HepG2 (cell line): Measurements from ENCODE around the gene MVK. TPM values are rescaled to one million over a fixed set of nuclear protein-coding genes. Genes with fewer than 3 reads are reported as not detected.

Experiments used
- ARID5B ChIP-seq: IDR thresholded peaks from 2 replicates; pipeline ENCODE4 v1.4.0; 2020; ENCODE audit warnings: mild to moderate bottlenecking, missing genetic modification reagents
- BATF2 ChIP-seq: sonication (generic); formaldehyde crosslinking; IDR thresholded peaks from 2 replicates; pipeline ENCODE4 v1.8.0; 2022; ENCODE audit warnings: mild to moderate bottlenecking, missing genetic modification reagents, moderate library complexity
- CBX5 ChIP-seq: sonication (generic); formaldehyde crosslinking; IDR thresholded peaks from 2 replicates; pipeline ENCODE4 v1.4.0; 2020; ENCODE audit warnings: missing genetic modification reagents, borderline replicate concordance
- CERS6 ChIP-seq: sonication (generic); formaldehyde crosslinking; IDR thresholded peaks from 2 replicates; pipeline ENCODE4 v1.5.0; 2020; ENCODE audit warnings: missing genetic modification reagents
- DPF2 ChIP-seq: sonication (generic); formaldehyde crosslinking; IDR thresholded peaks from 2 replicates; pipeline ENCODE4 v1.4.0; 2020; ENCODE audit warnings: mild to moderate bottlenecking, low read depth, missing genetic modification reagents, borderline replicate concordance
- HOXA3 ChIP-seq: sonication (generic); formaldehyde crosslinking; IDR thresholded peaks from 2 replicates; pipeline ENCODE4 v1.5.0; 2020; ENCODE audit warnings: missing genetic modification reagents
- KDM6A ChIP-seq: IDR thresholded peaks from 2 replicates; pipeline ENCODE4 v1.6.1; 2016; ENCODE audit warnings: low read depth
- RCOR2 ChIP-seq: IDR thresholded peaks from 2 replicates; pipeline ENCODE4 v1.6.1; 2016; ENCODE audit warnings: missing biosample characterization, missing genetic modification reagents
- SIX1 ChIP-seq: sonication (generic); formaldehyde crosslinking; IDR thresholded peaks from 2 replicates; pipeline ENCODE4 v1.4.0; 2020; ENCODE audit warnings: missing genetic modification reagents, borderline replicate concordance
- ZBTB25 ChIP-seq: IDR thresholded peaks from 2 replicates; pipeline ENCODE4 v1.6.1; 2018; ENCODE audit warnings: missing genetic modification reagents
- ZNF142 ChIP-seq: sonication (generic); formaldehyde crosslinking; IDR thresholded peaks from 2 replicates; pipeline ENCODE4 v1.4.0; 2020; ENCODE audit warnings: missing genetic modification reagents
- ZNF260 ChIP-seq: sonication (generic); formaldehyde crosslinking; IDR thresholded peaks from 2 replicates; pipeline ENCODE4 v1.4.0; 2020; ENCODE audit warnings: missing genetic modification reagents, low read depth, mild to moderate bottlenecking, borderline replicate concordance
- polyA plus RNA-seq, 8 experiments: library from polyadenylated mRNA; depleted of rRNA in 3 of 8; stranded (reverse) in 7 of 8; unstranded in 1 of 8; fragments of >200 nt; fragmentation: Illumina TruSeq in 4 of 8; extraction: Trizol in 4 of 8; gene quantifications; 2 replicates each; pipeline versions ENCODE4 v1.2.1 to v1.2.3, GENCODE V29; 2011 to 2016; ENCODE audit warnings: low read depth in 4 of 8, missing spikeins in 1 of 8, mixed read lengths in 1 of 8; ENCODE audit not compliant: insufficient read depth in 1 of 8
- total RNA-seq, 5 experiments: library from RNA; depleted of rRNA; stranded (reverse); fragments of >200 nt; fragmentation: Illumina TruSeq; extraction: Trizol; gene quantifications; 2 replicates each; pipeline ENCODE4 v1.2.3, GENCODE V29; 2016; ENCODE audit warnings: low read depth in 1 of 5

Gene MVK
- total and polyA plus RNA-seq, 2 of the 13 experiments (the other 11 are each of a cell fraction or from before 2014, with no cell fraction given): 11.6 to 66.9 TPM

- TF ChIP-seq ZNF142 (no peak), DPF2 (CRISPR knock-in tag) (no peak), ZBTB25 (CRISPR knock-in tag) (no peak), RCOR2 (CRISPR knock-in tag) (no peak), ZNF260 (no peak), HOXA3 (CRISPR knock-in tag) (no peak), BATF2 (no peak), SIX1 (CRISPR knock-in tag) (no peak), CERS6 (CRISPR knock-in tag) (no peak), CBX5 (CRISPR knock-in tag) (no peak), ARID5B (CRISPR knock-in tag) (no peak), KDM6A (no peak)
Measured at GRCh38 chr12:109596418-109597244, 23.0 kb downstream of the MVK start (continued).
